OCI-LY1 (cell line): ENCODE results near the gene EVC.

ENCODE experiments used
- H2AFZ ChIP-seq: fragments of 200-600 bp; sonication (generic), shearing (Covaris generic); 2 replicates; pipeline ENCODE4 v1.6.0; 2014; ENCODE audit warnings: antibody characterized with exemption, mild to moderate bottlenecking, low read length
- H3F3A ChIP-seq: fragments of 200-600 bp; sonication (generic), shearing (Covaris generic); 2 replicates; pipeline ENCODE4 v1.6.0; 2014; ENCODE audit warnings: mild to moderate bottlenecking, antibody characterized with exemption, low read length, moderate library complexity; ENCODE audit not compliant: insufficient read depth
- H3K27ac ChIP-seq: fragments of 200-600 bp; sonication (generic); 2 replicates; pipeline ENCODE4 v1.5.1; 2014; ENCODE audit warnings: low read length, mixed run types, mild to moderate bottlenecking, low read depth; ENCODE audit not compliant: poor library complexity, severe bottlenecking
- H3K27me3 ChIP-seq: fragments of 200-600 bp; sonication (generic); 2 replicates; pipeline ENCODE4 v1.6.0; 2014; ENCODE audit warnings: antibody characterized with exemption, mild to moderate bottlenecking, low read length, moderate library complexity; ENCODE audit not compliant: insufficient read depth
- H3K36me3 ChIP-seq: fragments of 200-600 bp; sonication (generic); 2 replicates; pipeline ENCODE4 v1.6.1; 2014; ENCODE audit warnings: mild to moderate bottlenecking, antibody characterized with exemption, low read length, moderate library complexity, mixed read lengths; ENCODE audit not compliant: insufficient read depth
- H3K4me1 ChIP-seq: fragments of 200-600 bp; sonication (generic); 2 replicates; pipeline ENCODE4 v1.5.1; 2014; ENCODE audit warnings: mild to moderate bottlenecking, low read length, moderate library complexity; ENCODE audit not compliant: insufficient read depth, severe bottlenecking
- H3K4me2 ChIP-seq: fragments of 200-600 bp; sonication (generic), shearing (Covaris generic); 2 replicates; pipeline ENCODE4 v1.6.1; 2014; ENCODE audit warnings: low read length
- H3K4me3 ChIP-seq: fragments of 200-600 bp; sonication (generic); 2 replicates; pipeline ENCODE4 v1.5.1; 2014; ENCODE audit warnings: low read length, low read depth, mild to moderate bottlenecking, mixed read lengths; ENCODE audit not compliant: poor library complexity, severe bottlenecking
- H3K79me2 ChIP-seq: fragments of 200-600 bp; shearing (Covaris generic); 2 replicates; pipeline ENCODE4 v1.6.1; 2016; ENCODE audit warnings: mixed run types, low read length, mixed read lengths; ENCODE audit not compliant: insufficient read depth
- H3K9ac ChIP-seq: fragments of 200-600 bp; sonication (generic), shearing (Covaris generic); 2 replicates; pipeline ENCODE4 v1.6.1; 2014; ENCODE audit warnings: mild to moderate bottlenecking, low read length, mixed read lengths
- H3K9me2 ChIP-seq: fragments of 200-600 bp; sonication (generic), shearing (Covaris generic); 2 replicates; pipeline ENCODE4 v1.6.1; 2014; ENCODE audit warnings: low read depth, mild to moderate bottlenecking, low read length, mixed read lengths
- H3K9me3 ChIP-seq: fragments of 200-600 bp; shearing (Covaris generic); 2 replicates; pipeline ENCODE4 v1.6.1; 2014; ENCODE audit warnings: low read length, mixed read lengths
- H4K20me1 ChIP-seq: fragments of 200-600 bp; sonication (generic), shearing (Covaris generic); 2 replicates; pipeline ENCODE4 v1.6.0; 2016; ENCODE audit warnings: mild to moderate bottlenecking, low read length; ENCODE audit not compliant: insufficient read depth
- CTCF ChIP-seq: fragments of 200-600 bp; sonication (generic), shearing (Covaris generic); IDR thresholded peaks from 2 replicates; pipeline ENCODE4 v1.5.1; 2017; ENCODE audit warnings: mild to moderate bottlenecking, antibody characterized with exemption, low read length, moderate library complexity, mixed read lengths
- EZH2 ChIP-seq: fragments of 200-600 bp; sonication (generic), shearing (Covaris generic); IDR thresholded peaks from 2 replicates; pipeline ENCODE4 v1.8.0; 2017; ENCODE audit warnings: borderline replicate concordance, mixed run types, mild to moderate bottlenecking, antibody characterized with exemption, low read length, moderate library complexity, mixed read lengths

The EVC gene

GRCh38 chr4:5785806-5786680 lies 75.0 kb downstream of the EVC start:
- Histone ChIP-seq H3K9ac (no peak overlapping the region), H3F3A (no peaks in the 10 kb centered on the region), H3K9me3 (no peaks in the 10 kb centered on the region), H3K27ac (no peak overlapping the region), H3K4me2 (no peak overlapping the region), H3K36me3 (peaks cover 6% of the 10 kb centered on the region), H3K4me1 (no peaks in the 10 kb centered on the region), H2AFZ (no peak overlapping the region), H3K4me3 (no peak overlapping the region), H3K27me3 (no peaks in the 10 kb centered on the region), H4K20me1 (no peaks in the 10 kb centered on the region), H3K79me2 (no peaks in the 10 kb centered on the region), H3K9me2 (no peaks in the 10 kb centered on the region)
- no peak for TF ChIP-seq CTCF
- TF ChIP-seq EZH2, result no peak

DNA sequence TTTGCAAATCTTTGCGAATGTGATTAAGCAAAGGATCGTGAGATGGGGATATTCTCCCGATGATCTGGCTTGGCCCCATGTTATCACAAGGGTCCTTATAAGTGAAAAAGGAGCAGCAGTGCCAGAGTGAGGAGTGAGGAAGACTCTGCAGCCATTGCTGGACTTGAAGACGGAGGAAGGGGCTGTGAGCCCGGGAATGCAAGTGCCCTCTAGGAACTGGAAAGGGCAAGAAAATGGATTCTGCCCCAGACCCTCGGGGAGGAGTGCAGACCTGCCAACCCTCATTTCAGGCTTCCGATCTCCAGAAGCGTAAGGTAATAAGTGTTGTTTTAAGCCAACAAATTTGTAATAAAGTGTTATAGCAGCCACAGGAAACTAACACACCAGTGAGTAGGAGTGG lies 76.3 kb downstream of the EVC start:
- Histone ChIP-seq H3K9me2 (no peaks in the 10 kb centered on the region), H3K27ac (no peak overlapping the region), H3K9me3 (no peaks in the 10 kb centered on the region), H3K9ac (no peak overlapping the region), H3F3A (no peaks in the 10 kb centered on the region), H3K27me3 (no peaks in the 10 kb centered on the region), H3K79me2 (no peaks in the 10 kb centered on the region), H3K36me3 (peaks cover 6% of the 10 kb centered on the region), H3K4me2 (no peak overlapping the region), H2AFZ (no peak overlapping the region), H4K20me1 (no peaks in the 10 kb centered on the region), H3K4me3 (no peak overlapping the region), H3K4me1 (no peaks in the 10 kb centered on the region)
- TF ChIP-seq CTCF, result no peak
- no peak for TF ChIP-seq EZH2

- TF ChIP-seq EZH2 (no peak), CTCF (no peak)
- H3K9me2 ChIP-seq, result no peaks in the 10 kb centered on the region
- H3K79me2 ChIP-seq, result no peaks in the 10 kb centered on the region
- no peak overlapping the region for H3K9ac ChIP-seq
- H3K36me3 ChIP-seq, result peaks cover 6% of the 10 kb centered on the region
- no peak overlapping the region for H3K4me2 ChIP-seq
- H4K20me1 ChIP-seq, result no peaks in the 10 kb centered on the region
- no peak overlapping the region for H2AFZ ChIP-seq
- H3F3A ChIP-seq, result no peaks in the 10 kb centered on the region
- no peak overlapping the region for H3K27ac ChIP-seq
- H3K4me1 ChIP-seq, result no peaks in the 10 kb centered on the region
- H3K4me3 ChIP-seq, result no peak overlapping the region
- H3K9me3 ChIP-seq, result no peaks in the 10 kb centered on the region
- no peaks in the 10 kb centered on the region for H3K27me3 ChIP-seq
Observed at GRCh38 chr4:5788144-5788543, 77.1 kb downstream of the EVC start.
